Left renal cortex interstitium (tissue), 4 donors: ENCODE measurements around the gene EDAR. TPM values are rescaled to one million over a fixed set of nuclear protein-coding genes. Genes with fewer than 3 reads are reported as not detected.

ENCODE experiments used
- DNase-seq, 4 donors: peaks; one replicate each; pipeline ENCODE4 v3.0.0-alpha.2; 2013; ENCODE audit warnings: low read depth in 4 of 4, low spot score in 2 of 4, missing footprints in 1 of 4
- polyA plus RNA-seq, 4 donors: library from polyadenylated mRNA; unstranded; fragments of 120-200 nt; gene quantifications; one replicate each; pipeline ENCODE4 v1.2.1, GENCODE V29; 2013; ENCODE audit not compliant: insufficient read length in 4 of 4

EDAR gene
- polyA plus RNA-seq, 4 donors, result 2.5 to 3.6 (median 3.3) TPM

DNA sequence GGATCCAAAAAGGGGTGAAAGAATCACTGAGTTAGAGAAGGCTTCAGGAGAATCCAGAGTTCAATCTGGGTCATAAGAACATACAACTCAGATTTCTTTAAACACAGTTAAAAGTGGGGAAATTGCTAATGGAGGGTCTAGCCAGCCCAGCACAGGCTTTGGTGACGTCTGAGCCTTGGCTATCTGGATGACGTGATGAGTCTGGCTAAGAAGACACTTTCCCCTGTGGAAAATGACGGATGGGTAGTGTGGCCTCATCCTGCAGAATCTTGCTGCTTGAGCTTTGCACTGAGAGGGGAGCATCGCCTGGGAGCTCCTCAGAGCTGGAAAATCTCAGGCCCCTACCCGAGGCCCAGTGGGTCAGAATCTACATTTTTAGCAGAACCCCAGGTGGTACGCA, 19.2 kb downstream of the EDAR start:
- DNase-seq, result no peak

DNA sequence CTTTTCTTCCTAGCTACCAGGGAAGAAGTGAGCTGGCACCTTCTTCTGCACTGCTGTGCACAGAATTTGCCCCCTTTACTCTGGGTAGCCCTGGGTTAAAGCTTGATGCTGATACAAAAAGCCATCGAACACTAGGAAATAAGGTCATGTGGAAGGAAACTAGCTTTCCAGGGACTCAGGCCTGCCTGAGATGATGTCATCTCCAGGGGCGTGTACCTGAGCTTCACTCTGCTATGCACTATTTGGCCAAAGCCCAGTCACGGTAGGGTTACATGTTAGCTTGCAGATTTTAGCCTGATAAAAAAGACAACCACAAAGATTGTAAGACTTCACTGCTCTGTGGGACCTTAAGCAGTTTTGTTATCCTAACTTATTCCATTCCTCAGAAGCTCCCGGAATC, 20.4 kb downstream of the EDAR start:
- DNase-seq, result no peak

DNA sequence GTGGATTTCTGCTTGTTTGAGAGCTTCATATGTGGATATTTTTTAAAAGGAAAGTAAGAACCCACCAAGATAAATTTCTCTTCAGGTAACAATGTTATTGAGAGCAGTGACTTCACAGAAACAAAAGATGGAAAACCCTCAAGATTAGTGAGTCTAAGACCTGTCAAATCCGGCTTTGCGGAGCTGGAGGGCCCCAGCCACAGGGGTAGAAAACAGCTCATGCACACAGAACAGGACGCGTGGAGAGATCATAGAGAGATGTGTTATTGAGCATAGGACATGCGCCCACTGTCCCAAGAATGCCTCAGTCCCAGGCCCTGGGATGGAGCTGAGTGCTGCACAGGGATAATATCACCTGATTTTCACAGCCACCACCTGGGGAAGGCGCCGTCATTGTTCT, 21.3 kb downstream of the EDAR start:
- no peak for DNase-seq

DNA sequence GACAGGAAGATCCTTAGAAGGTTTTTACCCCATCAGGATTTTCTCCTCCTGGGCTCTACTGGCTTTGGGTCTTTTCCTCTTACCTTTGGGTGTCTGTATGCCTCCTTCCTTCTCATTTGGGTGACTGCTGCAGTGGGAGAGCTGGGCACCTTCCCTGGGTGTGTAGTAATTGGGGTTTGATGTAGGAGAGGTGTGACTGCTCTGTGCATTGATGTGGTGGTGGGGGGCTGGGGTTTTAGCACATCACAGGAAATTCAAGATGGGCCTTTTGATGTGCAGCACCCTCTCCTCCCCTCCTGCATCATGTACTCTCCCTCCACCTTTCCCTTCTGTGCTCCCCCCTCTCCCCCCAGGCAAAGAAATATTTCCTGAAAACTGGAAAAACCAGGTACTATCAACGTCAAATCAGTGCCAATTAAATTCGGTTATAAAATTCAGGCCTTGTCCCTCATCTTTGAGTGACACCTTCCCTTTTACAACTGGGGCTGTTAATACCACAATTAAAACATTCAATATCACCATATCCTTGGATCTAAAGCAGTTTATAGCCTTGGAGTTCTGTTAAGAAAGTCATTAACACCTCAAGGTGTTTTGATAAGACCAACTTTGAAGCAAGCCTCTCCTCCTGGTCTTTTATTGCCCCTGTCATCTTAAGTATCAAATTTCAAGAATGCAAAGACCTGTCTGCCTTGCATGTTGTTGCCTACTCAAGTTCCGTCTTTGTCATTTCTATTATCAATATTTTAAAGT, 23.3 kb downstream of the EDAR start:
- no peak for DNase-seq

DNA sequence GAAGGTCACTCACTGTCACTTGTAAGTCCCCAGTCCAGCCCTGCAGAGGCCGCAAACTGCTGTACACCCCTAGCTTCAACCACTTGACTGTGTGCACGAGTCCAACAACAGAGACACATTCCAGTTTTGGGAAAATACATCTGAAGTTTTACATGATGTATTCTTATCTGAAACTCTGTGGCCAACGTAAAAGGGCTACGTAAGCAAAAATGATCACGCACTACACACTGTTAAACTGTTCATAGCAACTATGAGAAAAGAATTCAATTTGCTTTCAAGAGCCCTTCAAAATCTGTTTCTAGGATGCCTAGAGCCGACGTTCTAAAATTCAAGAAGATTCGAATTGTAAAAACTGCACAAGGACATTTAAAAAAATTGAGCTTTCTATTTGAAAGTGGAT, 26.0 kb downstream of the EDAR start:
- DNase-seq, result no peak

DNA sequence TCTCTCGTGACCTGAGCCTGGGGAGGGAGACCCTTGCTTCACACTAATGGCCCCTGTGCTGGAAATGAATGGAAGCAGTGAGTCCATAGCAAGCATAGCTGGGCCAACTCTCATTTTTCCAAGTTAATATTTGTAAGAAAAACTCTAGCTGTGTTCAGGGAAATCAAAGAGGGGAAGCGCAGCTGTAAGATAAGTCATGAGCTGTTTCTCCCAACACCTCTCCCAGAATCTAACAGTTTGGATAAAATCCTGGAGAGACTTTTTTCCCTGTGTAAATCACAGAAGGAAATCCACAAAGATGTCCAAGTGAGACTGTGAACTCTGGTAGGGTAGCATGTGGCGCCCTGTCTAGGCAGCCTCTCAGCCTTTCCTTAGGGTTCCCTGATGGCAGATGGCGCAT, 27.2 kb downstream of the EDAR start:
- no peak for DNase-seq

DNA sequence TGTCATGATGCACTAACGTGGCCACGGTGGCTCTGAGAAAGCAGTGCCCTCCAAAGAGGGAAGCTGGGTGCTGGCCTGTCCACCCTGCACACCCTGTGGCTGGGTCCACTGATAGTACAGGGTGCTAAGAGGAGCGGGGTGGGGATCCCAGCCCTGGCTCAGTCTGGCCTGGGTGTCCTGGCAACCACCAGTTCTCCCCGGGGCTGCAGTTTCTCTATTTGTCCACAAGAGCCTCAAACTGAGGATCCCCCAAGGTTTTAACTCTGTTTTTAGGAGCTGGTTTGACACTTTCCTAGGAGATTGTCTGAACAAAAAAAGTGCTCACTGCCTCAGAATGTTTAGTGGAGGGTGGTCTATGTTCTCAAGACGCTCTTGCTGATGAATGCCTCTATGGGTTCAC, 29.0 kb downstream of the EDAR start:
- no peak for DNase-seq

DNA sequence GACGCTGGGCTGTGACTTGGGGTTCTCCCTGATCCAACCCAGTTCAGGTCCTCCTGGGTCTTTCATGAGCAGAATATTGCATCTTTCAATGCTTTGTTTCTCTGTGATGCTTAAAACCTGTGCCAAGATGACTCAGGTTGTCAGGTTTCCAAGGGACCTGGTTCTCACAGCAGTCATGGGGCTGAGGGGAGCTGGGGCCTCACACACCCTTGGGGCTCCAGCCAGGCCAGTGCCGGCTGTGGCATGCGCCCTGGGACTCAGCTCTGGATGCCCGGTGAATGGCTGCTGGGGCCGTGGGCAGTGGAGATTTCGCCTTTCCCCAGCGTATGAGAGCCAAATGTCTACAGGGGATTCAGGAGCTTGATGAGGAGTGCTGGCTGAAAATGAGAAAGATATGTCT, 29.6 kb downstream of the EDAR start:
- no peak for DNase-seq

DNA sequence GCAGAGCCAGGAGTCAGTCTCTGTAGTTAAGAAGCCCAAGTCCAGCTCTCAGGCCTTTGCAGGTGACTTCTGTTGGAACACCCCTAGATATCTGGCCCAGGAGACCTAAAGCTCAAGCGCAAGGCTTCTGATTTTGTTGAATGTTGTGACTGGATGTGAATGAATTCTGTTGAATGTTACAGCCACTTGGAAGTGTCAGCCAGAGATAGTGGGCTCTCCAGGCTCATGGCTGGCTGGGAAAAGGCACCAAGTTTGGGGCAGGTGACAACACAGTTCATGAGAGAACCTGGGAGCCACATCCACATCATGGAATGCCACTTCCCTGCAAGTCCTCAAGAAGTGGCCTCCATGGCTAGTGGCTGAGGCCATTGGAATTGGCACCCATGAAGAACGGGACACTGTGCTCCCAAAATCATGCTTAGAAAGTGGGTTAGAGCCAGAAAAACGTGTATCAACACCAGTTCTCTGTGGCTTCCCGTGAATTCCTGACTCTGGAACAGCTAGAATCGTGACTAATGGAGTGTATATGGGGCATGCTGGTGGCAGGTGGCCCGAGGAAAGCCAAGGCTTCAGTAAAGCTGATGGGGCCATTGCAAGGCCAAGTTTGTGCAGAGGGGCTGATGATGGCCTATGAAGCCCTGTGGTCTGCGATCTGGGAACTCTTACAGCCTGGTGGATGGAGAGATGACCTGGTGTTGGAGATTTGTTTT, 30.2 kb downstream of the EDAR start:
- no peak for DNase-seq

DNA sequence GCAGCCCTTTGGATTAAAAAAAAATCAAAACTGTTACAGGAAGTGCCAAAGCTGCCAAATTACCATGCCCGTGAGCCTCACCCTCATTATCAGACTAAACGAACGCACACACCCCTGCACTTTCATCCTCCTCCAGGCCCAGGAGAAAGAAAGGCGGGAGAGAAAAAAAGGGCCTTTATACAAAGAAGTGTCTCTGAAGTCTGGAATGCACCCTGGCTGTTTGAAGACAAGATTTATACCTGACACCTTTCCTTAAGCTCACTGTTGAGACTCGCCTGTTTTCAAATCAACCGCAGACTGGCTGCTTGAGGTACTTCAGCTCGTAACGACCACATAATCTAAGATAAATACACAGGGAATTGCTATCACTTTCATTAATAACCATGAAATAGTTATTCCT, 31.0 kb downstream of the EDAR start:
- DNase-seq, result no peak

DNA sequence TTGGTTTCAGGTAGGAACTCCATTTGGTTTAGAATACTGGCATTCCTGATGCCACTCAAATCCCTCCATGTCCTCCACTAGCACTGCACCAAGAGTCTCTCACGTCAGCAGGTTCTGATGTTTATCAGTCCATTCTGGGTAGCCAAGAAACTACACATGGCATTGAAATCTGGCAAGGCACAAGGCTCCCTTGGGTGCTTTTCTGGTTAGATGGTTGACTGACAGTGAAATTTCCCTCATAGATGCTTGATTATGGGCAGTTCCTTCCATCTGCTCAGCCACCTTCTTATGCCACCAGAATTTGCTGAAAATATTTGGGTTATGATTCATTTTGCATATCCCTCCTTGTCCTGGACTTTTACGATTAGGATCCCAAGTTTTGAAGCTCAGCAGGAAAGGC, 32.6 kb downstream of the EDAR start:
- DNase-seq, result no peak

DNA sequence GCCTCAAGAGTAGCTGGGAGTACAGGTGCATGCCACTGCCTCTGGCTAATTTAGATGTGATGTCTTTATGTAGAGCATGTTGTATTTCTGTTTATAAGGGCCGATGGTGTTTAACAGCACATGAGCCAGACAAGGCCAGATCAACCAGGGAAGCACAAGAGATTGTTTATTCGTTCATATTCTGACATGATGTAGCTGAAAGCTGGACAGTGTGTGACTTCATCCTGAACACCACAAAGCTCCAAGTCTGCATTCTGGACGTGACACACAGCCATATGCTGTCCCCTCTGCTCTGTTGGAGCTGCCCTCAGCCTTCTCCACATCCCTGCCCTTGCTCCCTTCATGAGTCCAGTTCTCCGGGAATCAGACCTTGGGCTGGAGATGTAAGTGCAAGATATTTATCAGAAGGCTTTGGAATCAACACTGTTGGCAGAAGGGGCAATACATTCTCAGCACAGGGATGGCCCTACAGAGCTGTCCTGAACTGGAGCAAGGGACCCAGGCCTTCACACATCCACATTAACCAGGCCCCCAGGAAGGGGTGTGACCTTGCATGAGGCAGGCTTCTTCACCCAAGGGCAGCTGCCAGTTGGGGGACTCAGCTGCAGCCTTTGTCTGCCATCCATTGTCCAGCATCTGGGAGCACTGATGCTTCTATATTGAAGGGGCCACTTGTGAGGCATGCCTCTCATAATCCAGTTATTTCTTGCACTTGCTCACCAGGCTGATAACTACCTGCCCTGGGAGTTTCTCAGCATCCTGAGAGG, 38.5 kb downstream of the EDAR start:
- no peak for DNase-seq

DNA sequence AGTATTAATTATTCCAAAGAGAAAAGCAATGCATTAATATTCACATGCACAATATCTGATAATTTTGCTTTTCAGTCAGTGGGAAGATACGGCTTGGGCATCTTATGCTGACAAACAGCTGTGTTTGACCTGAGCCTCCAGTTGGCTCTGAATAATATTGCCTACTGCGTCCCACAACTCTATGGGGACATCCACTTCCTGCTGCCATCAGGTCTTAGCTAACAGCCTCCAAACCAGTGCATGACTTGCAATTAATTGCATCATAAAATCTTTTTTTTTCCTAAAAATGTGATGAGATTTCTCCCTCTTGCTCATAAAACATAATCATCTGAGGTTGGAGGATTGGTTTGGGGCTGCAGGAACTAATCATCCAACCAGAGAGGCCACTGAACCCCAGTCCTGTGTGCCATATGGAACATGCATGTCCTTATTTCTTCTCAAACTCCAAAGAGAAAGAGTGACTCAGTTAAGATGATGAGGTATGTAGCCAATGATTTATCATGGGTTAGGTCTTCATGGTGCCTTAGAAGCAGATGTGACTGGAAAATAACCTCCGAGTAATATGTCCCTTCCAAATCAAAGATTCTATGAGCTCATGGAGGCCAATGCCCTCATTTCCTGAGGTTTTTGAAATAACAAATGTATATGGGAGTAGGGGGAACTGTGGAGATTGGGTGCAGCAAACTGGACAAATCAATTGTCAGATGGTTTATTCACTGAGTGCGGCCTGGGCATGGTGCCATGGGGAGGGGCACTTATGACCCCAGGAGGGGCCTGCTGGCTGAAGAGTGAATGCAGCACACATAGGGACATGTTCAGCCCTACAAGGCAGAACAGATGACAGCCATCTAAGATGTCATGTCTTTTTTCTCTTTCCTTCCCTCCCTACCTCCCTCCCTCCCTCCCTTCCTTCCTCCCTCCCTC, 39.4 kb downstream of the EDAR start:
- peak in 1 of 4 donors; percentile 54 for DNase-seq

DNA sequence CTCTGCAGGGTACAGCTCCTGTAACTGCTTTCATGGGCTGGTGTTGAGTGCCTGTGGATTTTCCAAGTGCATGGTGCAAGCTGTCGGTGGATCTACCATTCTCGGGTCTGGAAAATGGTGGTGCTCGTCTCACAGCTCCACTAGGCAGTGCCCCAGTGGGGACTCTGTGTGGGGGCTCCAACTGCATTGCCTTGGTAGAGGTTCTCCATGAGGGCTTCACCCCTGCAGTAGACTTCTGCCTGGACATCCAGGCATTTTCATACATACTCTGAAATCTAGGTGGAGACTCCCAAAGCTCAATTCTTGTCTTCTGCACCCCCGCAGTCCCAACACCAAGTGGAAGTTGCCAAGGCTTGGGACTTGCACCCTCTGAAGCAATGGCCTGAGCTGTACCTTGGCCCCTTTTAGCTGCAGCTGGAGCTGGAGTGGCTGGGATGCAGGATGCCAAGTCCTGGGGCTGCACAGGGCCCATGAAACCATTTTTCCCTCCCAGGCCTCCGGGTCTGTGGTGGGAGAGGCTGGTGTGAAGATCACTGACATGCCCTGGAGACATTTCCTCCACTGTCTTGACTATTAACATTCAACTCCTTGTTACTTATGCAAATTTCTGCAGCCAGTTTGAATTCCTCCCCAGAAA, 41.6 kb downstream of the EDAR start:
- no peak for DNase-seq

DNA sequence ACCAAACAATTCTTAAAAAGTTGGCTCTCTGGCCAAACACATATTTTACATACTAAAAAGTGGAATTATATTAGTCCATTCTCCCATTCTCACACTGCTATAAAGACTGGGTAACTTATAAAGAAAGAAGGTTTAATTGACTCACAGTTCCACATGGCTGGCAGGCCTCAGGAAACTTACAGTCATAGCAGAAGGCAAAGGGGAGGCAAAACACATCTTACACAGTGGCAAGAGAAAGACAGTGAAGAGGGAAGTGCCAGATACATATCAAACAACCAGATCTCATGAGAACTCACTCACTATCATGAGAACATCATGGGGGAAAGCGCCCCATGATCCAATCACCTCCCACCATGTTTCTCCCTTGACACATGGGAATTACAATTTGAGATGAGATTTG, 42.6 kb downstream of the EDAR start:
- no peak for DNase-seq

DNA sequence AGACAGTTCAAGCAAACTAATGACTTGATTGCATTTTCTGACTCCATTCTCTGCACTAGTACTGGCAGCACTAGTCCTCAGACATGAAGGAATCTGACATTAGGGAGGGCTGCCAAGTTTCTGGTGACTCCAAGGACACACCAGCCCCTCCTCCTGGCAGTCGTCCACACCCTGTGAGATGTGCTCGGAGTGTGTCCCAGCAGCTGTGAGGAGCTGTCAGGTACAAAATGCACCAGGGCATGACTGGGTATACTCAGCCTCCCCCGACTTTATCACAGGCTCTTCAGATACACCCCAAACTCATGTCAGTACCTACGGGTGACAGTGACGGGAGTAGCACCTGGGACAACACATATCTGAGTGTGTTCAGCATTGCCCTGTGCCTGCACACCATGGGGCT, 43.1 kb downstream of the EDAR start:
- DNase-seq, result no peak

DNA sequence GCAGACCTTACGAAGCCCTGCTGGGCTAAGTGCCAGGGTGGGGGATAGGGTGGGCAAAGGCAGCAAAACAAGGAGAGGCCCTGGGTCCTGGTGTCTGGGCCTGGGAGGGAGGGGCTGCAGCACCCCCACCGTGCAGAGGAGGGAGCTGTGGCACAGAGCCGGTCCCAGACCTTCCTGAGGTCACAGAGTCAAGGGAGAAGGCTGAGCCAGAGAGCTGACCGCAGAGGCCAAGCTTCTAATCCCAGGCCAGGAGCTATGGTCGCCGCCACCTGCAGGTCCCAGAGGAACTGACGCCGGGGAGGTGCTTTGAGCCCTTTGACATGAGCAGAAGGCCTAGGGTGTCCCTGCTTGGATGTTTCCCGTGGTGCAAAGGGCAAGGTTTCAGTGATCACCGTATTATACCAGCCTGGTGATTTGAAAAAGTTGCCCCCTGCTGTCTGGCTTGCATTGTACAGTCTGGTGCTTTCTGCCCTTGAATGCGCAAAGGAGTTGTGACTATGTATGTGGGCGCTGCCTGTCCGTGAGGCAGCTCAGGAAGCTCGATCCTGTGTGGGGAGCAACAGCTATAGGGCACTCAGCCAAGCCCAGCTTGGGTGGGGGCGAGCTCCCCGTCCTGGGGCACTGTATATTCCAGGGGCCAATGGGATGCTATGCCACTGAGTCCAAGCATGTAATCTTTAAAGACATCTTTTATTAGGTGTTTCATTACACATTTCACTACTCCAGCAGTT, 44.3 kb downstream of the EDAR start:
- no peak for DNase-seq

DNA sequence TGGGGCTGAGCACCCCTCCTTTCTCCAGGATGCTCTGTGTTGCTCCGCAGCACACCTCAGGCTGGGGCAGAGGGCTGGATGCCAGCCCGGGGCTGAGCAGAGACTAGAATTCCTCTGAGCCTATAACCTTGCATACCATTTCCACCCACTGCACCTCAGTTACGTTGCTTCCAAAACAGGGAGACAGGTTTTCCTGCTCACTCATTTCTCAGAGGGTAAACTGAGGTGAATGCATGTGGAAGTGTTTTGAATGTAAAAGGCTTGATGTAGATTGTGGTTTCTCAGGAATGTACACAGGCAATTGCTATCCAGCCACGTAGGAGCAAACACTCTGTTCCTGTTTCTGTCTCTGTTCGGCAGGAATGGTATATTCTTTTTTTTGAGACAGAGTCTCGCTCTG, 45.3 kb downstream of the EDAR start:
- DNase-seq, result no peak

DNA sequence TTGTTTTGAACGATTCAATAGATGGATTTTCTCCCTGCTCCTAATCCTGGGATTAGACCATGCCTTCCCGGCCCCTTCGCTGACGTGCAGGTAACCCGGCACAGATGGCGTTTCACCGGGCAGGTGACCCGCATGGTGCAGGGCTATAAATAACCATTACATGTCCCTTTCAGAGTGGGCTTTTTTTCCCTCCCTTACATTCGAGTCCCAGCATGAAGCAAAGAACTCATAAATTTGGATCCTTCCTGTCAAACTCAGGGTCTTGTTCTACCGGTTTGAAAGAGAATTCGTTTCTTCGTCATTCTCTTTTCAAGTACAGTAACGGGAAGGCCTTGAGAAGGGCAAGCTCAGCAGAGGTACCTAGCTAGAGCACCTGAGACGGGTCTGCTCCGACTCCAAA, 46.1 kb downstream of the EDAR start:
- DNase-seq, result no peak
